Measurements from ENCODE around the gene MPST.
"Not testable (repeated sequence)": the region's sequence is repeated elsewhere in the genome, so short reads cannot be mapped to it uniquely, and the experiment has no call there.

The MPST gene

GRCh38 chr22:37019309-37020191, at the start of gene MPST, which contains the start of gene TST:
Gene MPST (plus strand): TSS chr22:37019742. CDS start chr22:37019837, 95 bp downstream.
Gene TST (minus strand): TSS chr22:37019447. CDS start chr22:37018732, 715 bp downstream.
- DNase-seq, result peak in 53 of 56 donors; percentile 30 to 86 (median 69)

DNA sequence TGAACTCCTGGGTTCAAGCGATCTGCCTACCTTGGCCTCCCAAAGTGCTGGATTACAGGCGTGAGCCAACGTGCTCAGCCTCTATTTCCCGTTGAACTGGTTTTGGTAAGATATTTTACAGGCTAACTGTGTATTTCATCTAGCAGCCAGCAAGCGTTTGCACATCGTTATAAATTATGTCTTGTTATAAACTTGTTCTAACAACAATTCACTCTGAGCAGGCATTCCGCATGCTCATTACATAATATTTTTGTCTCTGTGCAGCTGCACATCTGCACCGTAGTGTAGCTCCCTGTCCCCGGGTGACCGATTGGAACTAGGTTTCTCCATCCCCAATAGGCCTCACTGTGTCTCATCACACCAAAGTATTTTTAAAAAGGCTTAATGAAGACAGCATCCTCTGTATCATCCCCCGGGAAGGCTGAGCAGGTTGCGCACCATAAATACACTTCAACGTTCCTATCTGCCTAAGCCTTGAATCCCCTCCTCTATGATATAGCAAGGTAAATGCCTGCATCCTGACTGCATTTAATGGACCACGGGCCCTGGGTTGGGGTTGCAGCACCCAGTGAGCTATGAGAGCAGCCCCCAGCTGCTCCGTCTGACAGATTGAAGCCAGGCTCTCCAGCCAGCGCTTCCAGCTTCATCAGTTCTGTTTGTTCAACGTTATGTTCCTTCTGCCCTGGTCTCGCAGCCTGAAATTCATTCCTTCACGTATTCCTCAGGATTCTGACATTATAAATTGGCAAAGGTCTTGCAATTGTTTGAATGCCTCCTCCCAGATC, 48.0 kb upstream of the MPST start:
- DNase-seq, result peak in 1 of 56 donors; percentile 0

- no peak for DNase-seq
These were observed 42.9 kb upstream of the MPST start for GRCh38 chr22:36976606-36977005.

DNA sequence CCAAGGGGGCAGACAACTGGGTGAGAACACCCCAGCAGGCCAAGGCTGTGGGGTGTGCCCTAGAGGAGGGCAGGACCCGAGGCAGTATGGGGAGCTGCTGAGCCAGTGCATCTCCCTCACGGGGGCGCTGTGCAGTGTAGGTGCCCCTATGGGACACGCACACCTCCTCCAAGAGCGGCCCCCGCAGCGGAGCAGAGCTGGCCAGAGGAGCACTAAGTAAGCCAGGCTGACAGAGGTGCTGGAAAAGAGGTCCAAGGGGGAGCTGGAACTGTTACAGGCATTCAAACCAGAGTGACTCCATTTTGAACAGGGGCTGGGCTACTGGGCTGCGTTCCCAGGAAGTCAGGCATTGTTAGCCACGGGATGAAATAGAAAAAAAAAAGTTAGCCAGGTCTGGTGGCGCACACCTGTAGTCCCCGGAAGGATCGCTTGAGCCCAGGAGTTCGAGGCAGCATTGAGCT, 42.1 kb upstream of the MPST start:
- peak in 26 of 56 donors; percentile 3 to 58 (median 16) for DNase-seq

- peak; percentile 10 to 90 (median 73) for DNase-seq
These were observed 41.4 kb upstream of the MPST start for GRCh38 chr22:36977947-36978660.

GRCh38 chr22:36979016-36979910, 40.3 kb upstream of the MPST start:
- no peak for DNase-seq

- DNase-seq, result peak in 2 of 56 donors; percentile 3 to 5
These were observed 38.2 kb upstream of the MPST start for GRCh38 chr22:36981247-36981775.

GRCh38 chr22:36982136-36982535, 37.4 kb upstream of the MPST start:
- no peak for DNase-seq

- DNase-seq, result no peak
These were observed 34.2 kb upstream of the MPST start for GRCh38 chr22:36985211-36985889.

DNA sequence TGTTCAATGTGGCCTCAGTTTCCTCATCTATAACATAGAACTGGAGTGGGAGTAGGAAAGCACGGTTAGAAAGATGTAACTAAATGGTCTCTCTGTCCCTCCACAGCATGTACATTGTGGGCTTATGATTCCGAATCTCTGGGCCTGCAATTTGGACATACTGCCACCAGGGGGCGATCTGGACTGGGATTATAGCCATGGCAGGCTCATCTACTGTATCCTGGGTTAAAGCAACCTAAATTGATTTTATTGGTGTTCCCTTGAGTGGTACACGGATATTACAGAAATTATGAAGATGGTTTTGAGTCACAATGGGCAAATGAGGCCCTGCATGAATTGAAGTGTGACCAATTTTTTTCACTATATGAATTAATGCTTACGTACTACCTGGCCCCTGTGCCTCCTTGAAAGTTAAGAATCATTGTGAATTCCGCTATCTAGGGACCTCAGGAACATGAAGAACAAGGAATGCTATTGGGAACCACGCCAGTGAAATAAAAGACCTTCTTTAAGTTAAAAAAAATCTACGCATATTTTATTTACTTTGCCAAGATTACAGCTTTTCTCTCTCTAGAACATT, 33.2 kb upstream of the MPST start:
- no peak for DNase-seq

DNA sequence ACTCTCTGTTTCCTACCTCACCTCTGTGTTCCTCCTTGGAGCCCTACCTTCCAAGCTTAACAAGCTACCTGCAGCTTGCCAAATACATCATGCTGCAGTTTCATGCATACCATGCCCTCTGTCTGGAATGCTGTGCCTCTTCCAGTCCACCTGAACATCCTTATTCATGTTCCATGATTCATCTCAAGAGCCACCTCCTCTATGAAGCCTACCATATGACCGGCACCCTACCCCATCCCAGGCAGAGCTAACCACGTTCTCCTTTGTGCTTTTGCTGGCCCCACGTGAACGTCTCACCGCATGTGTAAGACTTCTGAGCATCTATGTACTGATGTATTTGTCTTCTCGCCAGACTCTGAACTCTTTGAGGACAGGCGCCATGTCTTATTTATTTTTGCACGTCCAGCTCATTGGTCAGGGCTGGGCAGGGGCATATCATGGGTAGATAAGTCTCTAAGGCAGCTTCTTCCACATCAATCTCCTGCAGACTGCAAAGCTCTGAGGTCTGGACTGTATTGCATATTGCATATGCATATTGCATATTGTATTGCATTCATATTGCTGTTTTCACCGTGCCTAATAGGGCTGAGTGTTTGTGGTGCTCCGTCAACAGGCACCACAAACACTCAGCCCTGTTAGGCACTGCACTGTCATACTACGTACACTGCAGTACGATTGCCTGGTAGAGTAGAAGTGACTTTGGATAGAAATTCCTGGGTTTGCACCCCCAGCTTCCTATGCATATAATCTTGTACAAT, 31.3 kb upstream of the MPST start:
- no peak for DNase-seq

GRCh38 chr22:36989012-36989411, 30.5 kb upstream of the MPST start:
- not testable (repeated sequence) for DNase-seq

- DNase-seq, result no peak
These were observed 29.1 kb upstream of the MPST start for GRCh38 chr22:36990457-36990856.

- no peak for DNase-seq
These were observed 28.3 kb upstream of the MPST start for GRCh38 chr22:36991206-36991605.

GRCh38 chr22:36997746-36998145, 21.8 kb upstream of the MPST start:
- DNase-seq, result no peak

GRCh38 chr22:36998620-36999351, 20.8 kb upstream of the MPST start:
- DNase-seq, result no peak

DNA sequence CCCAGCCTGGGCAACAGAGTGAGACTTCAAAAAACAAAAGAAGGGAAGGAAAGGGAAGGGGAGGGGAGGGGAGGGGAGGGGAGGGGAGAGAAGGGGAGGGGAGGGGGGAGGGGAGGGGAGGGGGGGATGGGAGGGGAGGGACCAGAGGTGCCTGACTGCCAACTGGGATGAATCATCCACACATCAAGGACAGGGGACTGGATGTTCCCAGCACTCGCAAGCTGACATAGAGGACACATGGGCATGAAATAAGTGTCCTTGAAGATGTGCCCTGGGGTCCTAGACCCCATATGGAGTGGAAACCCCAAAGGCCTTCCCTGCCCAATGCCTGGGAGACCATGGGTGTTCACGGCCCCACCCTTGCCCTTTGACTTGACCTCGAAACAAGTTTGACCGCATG, 20.1 kb upstream of the MPST start:
- peak in 2 of 56 donors; percentile 12 to 19 for DNase-seq
